GM18951 (cell line): ENCODE measurements around the gene NAXD.

Source experiments
- POLR2A ChIP-seq: IDR thresholded peaks from 4 replicates; pipeline ENCODE4 v1.6.1; 2011; ENCODE audit warnings: mild to moderate bottlenecking; ENCODE audit not compliant: insufficient read length, insufficient read depth; ENCODE audit errors: extremely low read depth
- in situ Hi-C: fragments of 300-500 bp; cut with MboI; formaldehyde crosslinking; loops from one replicate; pipeline ENCODE4 v1.12.0; 2022; ENCODE audit warnings: low sequenced_read_pairs, mixed read lengths, inconsistent platforms; ENCODE audit not compliant: unreplicated experiment

The NAXD gene

GRCh38 chr13:110638814-110639806 is 23.8 kb downstream of the NAXD start:
- TF ChIP-seq POLR2A = no peak
- in situ Hi-C loops = no loop called here

GRCh38 chr13:110639935-110640334 is 24.6 kb downstream of the NAXD start:
- in situ Hi-C loops = no loop called here
- TF ChIP-seq POLR2A = no peak

DNA sequence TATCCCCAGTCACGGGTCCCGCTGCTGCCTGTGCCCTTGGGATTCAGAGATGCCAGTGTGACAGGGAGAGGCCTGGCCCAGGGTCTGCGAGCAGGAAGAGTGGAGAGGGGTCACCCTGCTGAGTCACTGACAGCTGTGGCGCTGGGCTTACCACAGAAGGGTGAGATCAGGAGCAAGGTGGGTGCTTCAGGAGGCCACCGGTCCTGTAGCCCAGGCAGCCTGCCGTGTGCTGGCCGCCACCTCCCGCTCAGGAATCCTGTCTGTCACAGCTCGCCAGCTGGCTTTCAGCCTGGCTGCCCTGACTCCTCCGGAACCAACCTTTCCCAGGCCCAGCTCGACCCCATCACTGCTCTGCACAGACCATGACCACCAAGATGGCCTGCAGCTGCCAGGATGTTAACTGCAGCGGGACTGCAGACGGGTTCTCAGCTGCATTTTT is 25.3 kb downstream of the NAXD start:
- TF ChIP-seq POLR2A = peak; percentile 8
- in situ Hi-C loops = no loop called here

DNA sequence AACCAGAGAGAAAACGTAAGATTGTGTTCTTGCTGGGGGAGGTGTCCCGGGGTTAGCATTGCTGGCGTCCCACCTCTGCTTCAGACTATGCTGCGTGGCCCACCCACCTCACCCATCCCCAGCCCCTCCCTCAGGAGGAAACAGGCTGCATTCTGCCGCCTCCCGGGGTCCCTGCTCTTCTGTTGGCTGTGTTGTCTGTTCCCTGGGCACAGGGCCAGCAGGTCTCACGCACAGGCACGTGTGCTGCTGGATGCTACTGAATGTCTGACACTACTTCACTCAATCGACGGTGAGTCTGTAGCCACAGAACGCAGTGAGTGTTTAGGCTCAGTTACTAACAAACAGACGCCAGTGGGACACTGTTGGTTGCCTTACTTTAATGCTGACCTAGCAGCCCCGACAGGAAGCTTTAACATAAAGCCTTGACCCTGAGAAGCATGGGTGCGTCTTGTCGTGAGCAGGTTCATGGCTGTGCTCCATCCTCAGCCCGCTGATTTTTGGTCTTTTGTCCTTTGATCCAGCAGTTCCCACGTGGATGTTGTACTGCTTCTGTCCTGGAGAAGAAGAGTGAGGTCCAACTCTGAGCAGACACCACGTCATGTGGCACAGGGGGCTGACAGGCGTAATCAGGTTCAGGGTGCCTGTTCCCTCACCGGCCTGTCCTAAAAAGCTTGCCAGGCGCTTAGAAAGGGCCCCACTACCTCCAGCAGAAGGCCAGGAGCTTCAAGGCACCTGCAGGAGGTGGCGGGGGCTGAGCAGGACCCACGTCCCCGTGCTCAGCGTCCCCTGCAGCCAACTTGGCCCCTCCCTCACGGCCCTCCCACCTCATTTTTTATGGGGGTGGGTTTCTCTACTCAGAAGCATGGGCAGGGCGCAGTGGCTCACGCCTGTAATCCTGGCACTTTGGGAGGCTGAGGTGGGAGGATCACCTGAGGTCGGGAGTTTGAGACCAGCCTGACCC is 26.0 kb downstream of the NAXD start:
- no peak for TF ChIP-seq POLR2A
- in situ Hi-C loops = no loop called here

GRCh38 chr13:110642291-110642981 is 27.1 kb downstream of the NAXD start:
- TF ChIP-seq POLR2A = no peak
- in situ Hi-C loops = no loop called here

DNA sequence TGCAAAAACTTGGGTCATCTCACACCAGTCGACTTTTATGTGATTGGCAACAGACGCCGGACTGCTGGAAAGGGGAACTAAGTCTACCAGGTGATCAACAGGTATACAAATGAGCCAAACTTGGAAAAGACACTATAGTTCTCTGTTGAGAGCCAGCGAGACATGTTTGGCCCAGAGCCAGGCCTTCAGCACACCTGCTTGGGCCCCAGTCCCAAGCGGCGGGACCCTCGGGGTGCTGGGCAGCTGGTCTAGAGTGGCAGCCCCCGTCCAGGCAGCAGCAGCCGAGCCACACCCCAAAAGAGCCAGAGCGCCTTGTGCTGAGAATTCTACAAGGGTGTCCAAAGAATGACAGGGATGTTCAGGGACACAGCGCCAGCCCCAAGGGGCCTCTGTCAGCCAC is 28.0 kb downstream of the NAXD start:
- in situ Hi-C loops = no loop called here
- no peak for TF ChIP-seq POLR2A

DNA sequence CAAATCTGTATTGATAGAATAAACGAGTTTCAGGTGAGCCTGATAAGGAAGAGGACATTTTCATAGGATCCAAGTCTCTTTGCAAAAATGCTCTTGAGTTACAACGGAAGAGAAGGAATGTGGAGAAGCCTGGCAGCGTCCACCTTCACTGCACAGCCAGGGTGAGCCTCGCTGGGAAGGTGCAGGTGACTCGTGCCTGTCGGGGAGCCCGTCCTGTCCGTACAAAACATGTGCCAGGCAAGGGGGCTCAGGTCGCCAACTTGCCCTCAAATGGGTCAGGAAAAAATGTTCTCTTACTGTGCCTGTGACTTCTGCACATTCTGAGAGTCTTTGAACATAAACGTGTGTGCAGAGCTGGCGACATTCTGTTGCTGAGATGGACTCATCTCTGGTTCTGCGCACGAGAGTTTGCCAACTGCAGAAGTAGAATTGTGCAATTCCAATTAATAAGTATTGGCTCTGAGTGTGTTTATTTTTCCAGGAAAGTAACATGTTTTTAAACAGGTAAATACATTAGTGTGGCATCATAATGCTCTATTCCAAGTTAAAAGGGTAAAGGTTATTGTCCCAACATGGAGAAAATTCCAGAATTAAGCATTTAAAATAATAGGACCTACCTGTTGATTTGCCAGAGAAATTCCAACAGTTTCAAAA is 28.6 kb downstream of the NAXD start:
- in situ Hi-C loops = no loop called here
- TF ChIP-seq POLR2A = no peak

- no peak for TF ChIP-seq POLR2A
- in situ Hi-C loops = no loop called here
Observed at GRCh38 chr13:110644892-110645521, 29.7 kb downstream of the NAXD start.

GRCh38 chr13:110645750-110646149 is 30.4 kb downstream of the NAXD start:
- in situ Hi-C loops = no loop called here
- no peak for TF ChIP-seq POLR2A

GRCh38 chr13:110646442-110647364 is 31.4 kb downstream of the NAXD start:
- in situ Hi-C loops = no loop called here
- no peak for TF ChIP-seq POLR2A

GRCh38 chr13:110647365-110647737 is 32.0 kb downstream of the NAXD start:
- TF ChIP-seq POLR2A = no peak
- in situ Hi-C loops = no loop called here

GRCh38 chr13:110648146-110648819 is 32.9 kb downstream of the NAXD start:
- in situ Hi-C loops = no loop called here
- TF ChIP-seq POLR2A = no peak
